Measurements from ENCODE around the gene TKT.

The TKT gene

DNA sequence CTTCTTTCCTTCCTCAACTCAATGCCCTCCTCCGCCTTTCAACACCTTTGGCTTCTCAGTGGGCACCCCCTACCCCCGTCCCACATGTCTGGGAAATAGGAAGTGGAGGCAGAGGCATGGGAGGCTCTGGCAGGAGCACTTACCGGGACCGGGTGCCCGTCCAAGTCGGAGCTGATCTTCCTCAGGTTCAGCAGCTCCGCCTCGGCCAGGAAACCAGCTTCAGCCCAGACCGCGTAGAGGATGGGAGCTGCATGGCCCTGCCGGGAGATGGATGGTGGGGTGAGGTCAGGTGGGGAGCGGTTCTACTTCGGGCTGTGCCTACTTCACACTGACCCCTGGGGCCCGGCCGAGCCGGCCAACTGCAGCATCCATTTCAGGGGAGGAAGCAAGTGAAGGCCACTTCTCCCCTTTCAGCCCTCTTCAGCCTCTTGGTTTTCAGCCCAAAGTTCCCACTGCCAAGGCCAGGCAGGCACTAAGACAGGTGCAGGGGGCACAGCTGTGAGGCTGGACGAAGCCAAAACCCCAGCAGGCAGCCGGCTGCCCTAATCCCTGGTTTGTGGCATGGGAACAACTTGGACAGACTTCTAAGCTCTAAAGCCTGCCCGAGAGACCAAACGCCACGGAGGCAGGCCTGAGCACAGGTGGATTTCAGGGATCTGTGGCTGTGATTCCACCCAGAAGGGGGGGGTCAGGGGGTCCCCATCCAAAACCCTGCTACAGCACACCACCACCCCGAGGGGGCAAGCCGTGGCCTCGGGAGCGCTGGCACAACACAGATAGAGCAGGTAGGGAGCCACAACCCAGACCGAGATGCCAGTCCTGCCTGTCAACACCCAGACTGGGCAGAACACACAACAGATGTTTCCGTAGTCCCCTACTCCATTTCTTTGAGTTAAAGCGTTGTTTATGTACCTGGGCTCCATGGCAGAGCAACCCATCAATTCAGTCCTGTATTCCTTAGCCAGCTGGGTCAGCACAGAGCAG, 14.5 kb downstream of the TKT start:
- no peak for DNase-seq (ENCODE audit: low read depth in 4 of 4, low spot score in 1 of 4)

DNA sequence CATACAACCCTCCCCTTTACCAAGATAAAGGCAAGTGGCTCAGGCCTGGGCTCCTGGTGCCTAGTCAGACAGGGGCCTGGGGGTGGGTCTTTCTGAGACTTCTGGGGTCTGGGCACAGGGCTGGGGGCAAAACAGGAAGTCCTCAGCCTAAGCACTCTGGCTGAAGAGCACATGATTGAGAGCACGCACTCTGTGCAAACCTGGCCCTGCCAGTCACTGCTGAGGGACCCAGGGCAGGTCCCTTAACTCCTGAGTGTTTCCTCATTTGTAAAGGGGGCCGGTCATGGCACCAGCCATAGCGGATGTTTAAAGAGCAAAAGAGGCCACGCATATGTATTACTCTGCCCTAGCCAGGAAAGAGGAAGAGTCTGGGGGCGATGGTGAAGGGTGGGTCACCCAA, 16.0 kb downstream of the TKT start:
- no peak for DNase-seq (ENCODE audit: low read depth in 4 of 4, low spot score in 1 of 4)

DNA sequence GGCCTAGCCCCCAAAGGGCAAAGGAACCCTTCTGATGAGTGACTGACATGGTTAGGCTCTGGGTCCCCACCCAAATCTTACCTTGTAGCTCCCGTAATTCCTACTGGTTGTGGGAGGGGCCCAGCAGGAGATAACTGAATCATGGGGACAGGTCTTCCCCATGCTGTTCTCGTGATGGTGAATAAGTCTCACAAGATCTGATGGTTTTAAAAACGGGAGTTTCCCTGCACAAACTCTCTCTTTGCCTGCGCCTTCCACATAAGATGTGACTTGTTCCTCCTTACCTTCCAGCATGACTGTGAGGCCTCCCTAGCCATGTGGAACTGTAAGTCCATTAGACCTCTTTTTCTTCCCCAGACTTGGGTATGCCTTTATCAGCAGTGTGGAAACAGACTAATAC, 16.9 kb downstream of the TKT start:
- no peak for DNase-seq (ENCODE audit: low read depth in 4 of 4, low spot score in 1 of 4)

DNA sequence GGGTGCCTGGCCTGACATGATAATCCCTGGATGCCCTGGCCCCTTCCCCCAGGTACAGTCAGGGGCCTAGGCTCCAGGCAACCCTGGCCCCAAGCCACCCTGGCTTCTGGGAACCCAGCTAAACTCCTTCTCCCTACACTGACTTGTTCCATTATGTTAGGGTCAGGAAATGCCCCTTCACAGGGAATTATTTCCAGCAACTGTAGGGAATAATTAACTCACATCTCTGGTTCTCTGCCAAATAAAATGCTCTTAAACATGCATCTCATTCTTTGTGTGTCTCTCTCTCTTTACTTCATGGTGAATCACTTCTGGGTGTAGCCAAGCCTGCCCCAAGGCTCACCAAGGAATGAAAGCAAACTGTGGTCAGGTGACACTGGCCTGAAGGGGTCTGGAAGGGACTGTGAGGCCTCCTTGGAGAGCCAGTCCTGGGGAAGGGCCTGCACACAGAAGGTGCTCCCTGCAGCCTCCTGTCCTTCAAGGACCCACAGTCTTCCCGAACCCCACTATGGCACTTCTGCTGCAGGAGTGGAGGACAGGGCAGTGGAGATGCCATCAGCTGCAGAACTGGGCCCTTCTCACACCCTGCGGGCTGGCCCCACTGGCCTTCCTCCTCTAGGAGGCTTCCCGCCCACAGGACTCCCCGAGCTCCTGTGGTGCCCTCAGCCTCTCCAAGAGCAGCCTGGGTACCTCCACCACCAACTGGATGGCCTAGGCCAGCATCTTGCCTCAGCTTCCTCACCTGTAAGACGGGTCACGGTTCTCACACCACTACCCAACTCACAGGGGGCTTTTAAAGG, 17.6 kb downstream of the TKT start:
- no peak for DNase-seq (ENCODE audit: low read depth in 4 of 4, low spot score in 1 of 4)

- no peak for DNase-seq (ENCODE audit: low read depth in 4 of 4, low spot score in 1 of 4)
Observed at GRCh38 chr3:53236112-53236841, 19.5 kb downstream of the TKT start.

- no peak for DNase-seq (ENCODE audit: low read depth in 4 of 4, low spot score in 1 of 4)
Observed at GRCh38 chr3:53235545-53235944, 20.3 kb downstream of the TKT start.

DNA sequence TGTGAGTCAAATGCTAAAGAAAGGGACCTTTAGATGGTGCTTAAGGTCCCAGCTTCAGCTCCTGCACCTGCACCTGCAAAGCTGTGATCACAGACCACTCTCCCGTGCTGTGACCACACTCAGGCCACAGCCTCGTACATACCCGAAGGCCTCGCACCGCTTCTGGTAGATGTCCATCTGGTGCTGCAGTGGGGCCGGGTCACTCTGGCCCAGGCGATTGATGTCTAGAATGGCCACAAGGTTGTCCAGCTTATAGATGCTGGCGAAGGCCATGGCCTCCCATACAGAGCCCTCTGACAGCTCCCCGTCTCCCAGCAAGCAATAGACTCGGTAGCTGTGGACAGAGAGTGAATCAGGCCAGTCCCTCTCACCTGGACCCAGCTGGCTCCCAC, 21.0 kb downstream of the TKT start:
- DNase-seq (ENCODE audit: low read depth in 4 of 4, low spot score in 1 of 4): no peak

DNA sequence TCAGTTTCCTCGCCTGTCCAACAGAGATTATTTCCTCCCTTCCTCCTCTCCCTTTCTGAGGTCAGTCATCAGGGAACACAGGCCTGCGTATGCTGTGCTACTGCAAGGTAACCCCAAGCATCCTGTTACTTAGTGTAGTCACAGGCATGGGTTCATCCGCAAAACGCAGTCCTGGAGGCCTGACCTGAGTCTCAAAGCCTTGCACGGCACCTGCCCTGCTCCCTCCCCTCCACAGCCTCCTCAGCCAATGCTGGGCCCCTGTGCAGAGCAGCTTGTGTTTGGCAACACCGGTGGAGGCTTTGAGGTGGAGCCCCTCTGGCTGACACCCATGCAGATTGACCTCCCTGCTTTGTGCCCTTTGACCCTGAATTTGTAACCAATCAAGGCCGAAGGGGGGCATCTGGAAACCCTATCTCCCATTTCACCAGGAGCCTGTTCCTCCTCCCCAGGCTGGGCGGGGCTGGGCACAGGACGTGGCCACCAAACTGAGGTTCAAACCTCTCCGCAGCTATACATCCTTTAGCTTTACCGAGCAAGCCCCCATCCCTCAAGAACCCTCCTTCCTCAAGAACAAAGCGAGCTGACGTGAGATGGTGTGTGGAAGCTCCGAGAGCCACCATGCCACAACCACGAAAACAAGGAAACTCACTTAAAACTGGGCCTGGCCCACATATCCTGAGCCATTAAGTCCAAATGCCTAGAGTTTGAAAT, 21.5 kb downstream of the TKT start:
- no peak for DNase-seq (ENCODE audit: low read depth in 4 of 4, low spot score in 1 of 4)

GRCh38 chr3:53232641-53233377, 23.0 kb downstream of the TKT start:
- DNase-seq (ENCODE audit: low read depth in 4 of 4, low spot score in 1 of 4): no peak

GRCh38 chr3:53231532-53232511, 24.0 kb downstream of the TKT start:
- no peak for DNase-seq (ENCODE audit: low read depth in 4 of 4, low spot score in 1 of 4)

DNA sequence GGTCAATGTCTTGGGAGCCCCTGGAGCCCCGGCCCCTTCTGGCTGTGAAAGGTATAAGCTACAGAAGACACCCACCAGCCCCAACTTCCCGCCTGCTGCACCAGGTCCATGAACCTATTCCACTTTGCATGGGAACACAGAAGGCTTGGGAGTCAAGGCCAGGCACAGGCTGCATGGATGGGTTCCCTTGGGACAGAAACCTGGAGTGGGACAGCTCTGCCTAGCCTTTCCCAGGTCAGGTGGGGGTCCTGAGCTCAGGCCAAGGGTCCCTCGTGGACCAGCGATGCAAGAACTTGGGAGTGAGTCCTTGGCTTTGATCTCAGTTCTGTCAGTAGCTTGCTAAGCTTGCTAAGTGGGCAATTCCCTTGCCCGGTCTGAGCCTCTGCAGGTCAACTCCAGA, 25.0 kb downstream of the TKT start:
- no peak for DNase-seq (ENCODE audit: low read depth in 4 of 4, low spot score in 1 of 4)

DNA sequence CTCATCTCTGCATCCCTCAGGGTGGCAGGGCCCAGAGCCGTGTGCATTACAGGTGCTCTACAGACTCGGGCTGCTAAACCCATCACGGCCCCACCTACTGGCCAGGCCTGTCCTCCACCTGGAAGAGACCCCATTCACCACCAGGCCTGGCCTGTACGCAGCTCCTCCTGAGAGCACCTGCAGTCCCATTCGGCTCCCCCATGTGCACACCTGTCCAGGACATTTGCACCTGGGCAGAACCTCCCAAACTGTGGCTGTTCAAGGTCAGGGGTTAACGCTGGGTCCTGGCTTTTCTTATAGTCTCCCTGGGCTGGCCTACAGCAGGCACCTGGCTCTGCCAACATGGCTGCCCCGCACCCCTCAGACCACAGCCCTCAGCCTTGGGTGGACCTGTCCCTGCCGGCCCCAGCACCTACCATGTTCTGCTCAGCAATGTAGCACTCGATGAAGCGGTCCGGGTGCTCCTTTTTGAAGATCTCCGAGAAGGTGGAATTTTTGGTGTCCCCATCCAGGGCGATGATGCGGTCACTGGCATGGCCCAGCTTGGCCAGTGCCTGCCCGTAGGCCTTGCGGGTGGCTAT, 25.7 kb downstream of the TKT start:
- DNase-seq (ENCODE audit: low read depth in 4 of 4, low spot score in 1 of 4): no peak

DNA sequence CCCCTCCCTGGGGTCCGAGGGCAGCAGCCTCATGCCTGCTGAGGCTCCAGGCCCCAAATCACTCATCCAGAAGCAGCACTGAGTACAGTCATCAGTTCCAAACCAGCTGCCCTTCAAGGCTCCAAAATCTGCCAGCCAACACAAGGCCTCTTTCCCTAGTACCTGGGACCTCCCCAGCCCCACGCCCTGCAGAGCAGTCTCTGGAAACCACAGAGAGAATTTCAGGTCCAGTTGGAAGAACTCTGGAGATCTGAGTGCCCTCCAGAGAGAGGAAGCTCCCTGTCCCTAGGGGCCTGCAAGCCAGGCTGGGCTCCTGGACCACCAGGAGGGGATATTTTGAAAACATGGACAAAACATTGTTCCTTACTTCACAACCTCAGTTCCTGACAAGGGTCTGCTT, 26.2 kb downstream of the TKT start:
- DNase-seq (ENCODE audit: low read depth in 4 of 4, low spot score in 1 of 4): no peak

DNA sequence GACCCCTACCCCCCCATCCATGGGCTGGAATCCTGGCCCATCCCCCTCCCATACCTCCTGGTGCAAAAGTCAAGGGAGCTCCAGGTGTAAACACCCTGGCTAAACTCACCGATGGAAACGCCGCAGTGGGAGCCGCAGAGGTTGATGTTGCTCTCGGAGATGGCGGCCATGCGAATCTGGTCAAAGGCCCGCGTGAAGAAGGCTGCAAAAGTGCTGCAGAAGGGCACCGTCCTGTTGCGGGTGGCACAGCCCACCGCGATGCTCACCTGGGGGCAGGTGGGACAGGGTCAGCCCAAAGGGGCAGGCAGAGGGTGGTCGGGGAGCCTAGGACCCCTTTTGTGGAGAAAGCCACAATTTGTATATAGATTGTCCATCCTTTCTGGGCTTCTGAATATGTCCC, 26.7 kb downstream of the TKT start:
- DNase-seq (ENCODE audit: low read depth in 4 of 4, low spot score in 1 of 4): no peak

DNA sequence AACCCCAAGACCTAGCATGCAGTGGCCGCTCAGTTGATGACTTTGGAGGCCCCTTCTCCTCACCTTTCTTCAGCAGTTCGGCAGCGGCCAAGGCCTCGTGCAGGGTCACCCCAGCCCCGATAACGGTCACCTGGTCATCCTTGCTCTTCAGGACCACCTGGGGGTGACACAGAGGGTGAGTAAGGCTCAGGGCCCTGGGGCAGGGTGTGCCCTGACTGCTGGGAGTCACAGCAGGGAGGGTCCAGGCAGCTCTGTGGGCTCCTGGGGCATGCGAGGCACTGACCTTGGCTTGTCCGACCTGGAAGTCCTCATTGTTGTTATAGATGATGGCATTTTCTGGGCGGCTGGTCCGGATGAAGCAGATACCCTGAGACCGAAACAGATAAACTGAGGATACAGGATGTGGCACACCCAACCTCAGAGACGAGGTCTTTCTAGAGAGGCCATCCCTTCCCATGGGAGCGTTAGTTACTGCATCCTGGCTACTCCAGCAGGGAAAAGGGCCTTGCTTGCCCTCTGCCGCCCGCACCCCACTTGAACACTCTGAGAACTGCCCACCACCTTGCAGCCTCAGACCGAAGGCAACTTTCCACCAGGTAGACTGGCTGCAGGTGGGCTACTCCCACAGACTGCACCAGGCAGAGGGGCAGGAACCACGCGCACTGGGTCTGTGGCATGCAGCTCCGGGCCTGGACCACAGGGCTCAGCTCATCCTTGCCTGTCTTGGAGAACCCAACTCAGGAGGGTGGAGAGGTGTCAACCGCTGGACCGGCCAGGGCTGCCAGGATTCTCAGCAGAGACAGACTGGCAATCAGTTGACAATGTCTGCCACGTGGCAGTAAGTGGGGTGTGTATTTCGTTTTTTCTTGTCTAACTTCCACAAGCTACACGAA, 27.6 kb downstream of the TKT start:
- no peak for DNase-seq (ENCODE audit: low read depth in 4 of 4, low spot score in 1 of 4)

DNA sequence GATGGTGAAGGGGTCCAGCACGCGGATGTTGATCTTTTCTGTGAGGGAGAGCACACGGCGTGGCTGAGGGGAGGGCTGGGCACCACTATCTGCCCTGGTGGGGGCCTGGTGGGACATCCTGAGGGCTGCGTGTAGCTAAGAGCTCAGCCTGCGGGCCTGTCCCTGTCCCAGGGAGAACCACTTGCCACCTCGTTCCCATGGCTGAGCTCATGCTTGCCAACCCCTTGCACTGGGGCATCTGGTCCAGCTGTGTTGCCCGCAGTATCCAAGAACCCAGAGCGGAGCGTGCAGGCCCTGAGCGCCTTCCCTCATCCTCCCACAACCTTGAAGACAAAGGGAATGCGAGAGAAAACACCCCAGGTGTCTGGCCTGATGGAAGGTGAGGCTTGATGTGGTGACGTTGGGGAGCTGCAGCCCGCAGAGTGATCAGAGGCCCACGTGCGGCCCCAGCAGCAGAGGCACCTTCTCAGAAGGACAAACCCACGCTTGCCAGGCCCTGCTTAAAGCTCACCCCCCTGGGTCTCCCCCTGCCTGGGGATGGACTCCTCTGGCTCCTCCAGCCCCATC, 28.9 kb downstream of the TKT start:
- DNase-seq (ENCODE audit: low read depth in 4 of 4, low spot score in 1 of 4): no peak

- no peak for DNase-seq (ENCODE audit: low read depth in 4 of 4, low spot score in 1 of 4)
Observed at GRCh38 chr3:53226142-53226840, 29.5 kb downstream of the TKT start.

Data from stimulated activated CD4-positive, alpha-beta T cell treated with anti-CD3 and anti-CD28 coated beads, Interleukin-1b, Interleukin-23, amount 100 ng/mL, for 24 hours (primary cell).